ENCODE measurements around the gene WBP2. TPM values are rescaled to one million over a fixed set of nuclear protein-coding genes. Genes with fewer than 3 reads are reported as not detected.
A peak's percentile ranks its signal among the peaks of the same experiment; 100 is the strongest.
"Not testable (repeated sequence)": the region's sequence is repeated elsewhere in the genome, so short reads cannot be mapped to it uniquely, and the experiment has no call there.

The WBP2 gene
- total RNA-seq, 2 donors from 2014 or later: 67.4 to 127 TPM

DNA sequence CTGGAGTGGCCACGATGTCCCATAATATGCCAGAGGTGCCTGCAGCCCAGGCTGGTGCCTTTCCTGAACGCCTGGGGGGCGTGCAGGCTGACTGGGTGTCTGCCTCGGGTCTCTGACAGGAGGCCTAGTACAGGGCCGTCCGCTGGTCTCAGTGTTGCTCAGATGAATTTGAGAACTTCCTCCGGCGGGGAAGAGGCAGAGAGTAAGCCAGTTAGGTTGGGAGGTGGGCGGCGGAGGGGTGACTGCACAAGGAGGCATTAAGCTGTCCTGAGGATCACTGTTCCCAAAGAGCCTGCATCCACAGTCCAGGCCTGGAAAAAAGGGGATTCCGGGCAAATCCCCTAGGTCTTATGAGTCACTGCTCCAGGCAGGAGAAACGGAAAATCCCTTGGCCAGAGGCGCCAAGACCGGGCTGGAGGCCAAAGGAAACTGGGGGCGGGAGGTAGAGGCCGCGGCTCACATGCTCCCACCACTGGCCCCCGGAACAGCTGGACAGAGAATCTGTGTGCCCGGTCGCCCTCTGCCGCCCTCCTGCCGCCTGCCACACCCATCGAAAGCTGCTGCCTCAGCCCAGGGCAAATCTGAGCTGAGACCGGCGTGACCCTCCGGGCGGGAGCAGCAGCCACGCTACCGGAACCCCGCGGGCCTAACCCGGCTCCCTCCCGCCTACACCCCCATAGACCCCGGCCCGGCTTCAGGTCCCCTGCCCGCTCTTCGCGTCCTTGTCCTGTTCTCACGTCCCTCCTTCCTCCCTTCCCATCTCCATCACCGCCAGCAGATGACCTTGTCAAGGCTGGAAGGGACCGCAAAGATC, 22.0 kb upstream of the WBP2 start:
- Mint-ChIP-seq H3K27me3 (no peaks in the 10 kb centered on the region), H3K27ac (peak overlapping the region; percentile 88), H3K9me3 (no peaks in the 10 kb centered on the region), H3K4me3 (peak overlapping the region; percentile 93), H3K4me1 (no peaks in the 10 kb centered on the region), H3K36me3 (ENCODE audit: low read depth) (no peaks in the 10 kb centered on the region)
- ATAC-seq (replicated peaks): peak; percentile 44

DNA sequence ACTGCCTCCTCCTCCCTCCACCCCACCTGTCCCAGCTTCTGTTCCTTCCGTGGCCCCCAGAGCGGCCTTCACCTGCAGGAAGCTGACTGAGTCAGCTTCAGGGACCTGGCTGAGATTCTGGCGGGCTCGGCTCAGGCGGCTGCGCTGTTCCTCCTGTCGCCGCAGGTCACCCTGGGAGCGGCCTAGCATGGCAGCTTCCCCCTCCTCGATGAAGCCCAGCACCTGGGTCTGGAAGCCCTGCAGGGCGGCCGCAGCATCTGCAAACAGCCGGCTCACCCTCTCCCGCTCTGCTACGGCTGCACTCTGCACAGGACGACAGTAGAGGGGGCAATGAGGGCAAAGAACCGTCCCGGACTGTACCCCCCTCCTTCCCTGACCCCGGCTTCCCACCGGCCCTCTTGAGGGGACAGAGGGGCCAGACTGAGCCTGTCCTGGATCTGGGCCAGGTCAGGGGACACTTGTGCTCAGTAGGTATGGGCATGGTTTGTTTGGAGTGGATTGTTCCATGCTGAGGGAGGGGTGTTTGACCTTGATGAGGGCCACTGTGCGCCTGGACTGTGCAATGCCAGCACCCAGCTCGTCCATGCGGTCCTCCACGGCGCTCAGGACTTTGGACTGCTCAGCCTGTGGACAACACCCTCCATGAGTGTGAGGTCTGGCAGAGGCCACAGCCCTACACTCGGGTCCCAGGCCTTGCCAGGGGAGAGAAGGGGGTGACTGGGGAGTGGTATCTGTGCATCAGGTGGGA, 21.2 kb upstream of the WBP2 start:
- H3K27me3 Mint-ChIP-seq: no peaks in the 10 kb centered on the region
- H3K27ac Mint-ChIP-seq: peak overlapping the region; percentile 88
- ATAC-seq (replicated peaks): peak; percentile 43
- H3K4me3 Mint-ChIP-seq: peak overlapping the region; percentile 93
- no peaks in the 10 kb centered on the region for H3K36me3 Mint-ChIP-seq (ENCODE audit: low read depth)
- no peaks in the 10 kb centered on the region for H3K4me1 Mint-ChIP-seq
- no peaks in the 10 kb centered on the region for H3K9me3 Mint-ChIP-seq

DNA sequence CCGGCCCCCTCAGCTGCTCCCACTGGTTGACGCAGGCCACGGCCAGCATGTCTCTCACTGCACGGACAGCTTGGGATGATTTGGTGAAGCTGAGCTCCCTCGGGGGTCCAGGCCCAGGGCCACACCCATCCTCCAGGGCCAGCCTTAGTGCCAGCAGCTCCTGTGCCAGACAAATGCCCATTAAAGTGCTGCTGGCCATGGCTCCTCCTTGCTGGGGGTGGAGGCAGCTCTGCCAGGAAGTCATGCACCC, 20.7 kb upstream of the WBP2 start:
- Mint-ChIP-seq H3K36me3 (ENCODE audit: low read depth) (no peaks in the 10 kb centered on the region), H3K4me1 (no peaks in the 10 kb centered on the region), H3K4me3 (peak overlapping the region; percentile 93), H3K27me3 (no peaks in the 10 kb centered on the region), H3K27ac (peak overlapping the region; percentile 88), H3K9me3 (no peaks in the 10 kb centered on the region)
- ATAC-seq (replicated peaks): no peak

DNA sequence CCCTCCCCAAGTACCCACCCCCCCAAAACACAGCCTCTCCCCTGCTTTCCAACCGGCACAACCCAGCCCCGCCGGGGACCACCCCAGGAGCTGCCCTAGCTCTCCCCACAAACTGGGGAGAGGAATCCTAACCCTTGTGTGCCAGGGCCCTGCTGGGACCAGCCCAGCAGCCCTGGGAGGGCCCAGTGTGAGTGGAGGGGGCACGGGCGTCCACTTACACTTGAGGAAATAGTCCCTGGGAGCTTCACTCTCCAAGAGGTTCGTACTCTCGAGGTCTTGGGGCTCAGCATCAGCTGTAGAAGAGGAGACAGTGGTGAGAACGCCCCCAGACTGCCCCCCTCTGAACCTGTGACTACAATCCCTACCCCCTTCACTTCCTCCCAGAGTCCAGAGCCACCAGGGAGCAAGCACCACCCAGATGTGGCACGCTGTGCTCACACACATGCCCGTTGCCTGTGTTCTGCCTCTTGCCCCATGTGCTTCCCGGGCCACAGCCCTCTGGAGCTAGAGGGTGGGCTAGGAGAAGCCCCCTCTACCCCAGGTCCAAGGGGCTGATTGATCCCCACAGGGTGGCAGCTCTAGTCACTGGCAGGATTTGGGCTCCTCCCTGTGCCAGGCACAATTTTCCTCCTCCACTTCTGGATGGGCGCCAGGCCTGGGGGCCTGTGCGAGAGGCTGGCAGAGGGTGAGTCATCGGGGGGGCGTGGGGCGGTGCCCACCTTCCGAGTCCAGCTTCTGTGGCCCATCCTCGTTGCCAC, 20.2 kb upstream of the WBP2 start:
- Mint-ChIP-seq H3K4me3 (peak overlapping the region; percentile 93), H3K36me3 (ENCODE audit: low read depth) (no peaks in the 10 kb centered on the region), H3K27me3 (no peaks in the 10 kb centered on the region), H3K27ac (peak overlapping the region; percentile 88), H3K4me1 (no peaks in the 10 kb centered on the region), H3K9me3 (no peaks in the 10 kb centered on the region)
- ATAC-seq (replicated peaks): no peak

DNA sequence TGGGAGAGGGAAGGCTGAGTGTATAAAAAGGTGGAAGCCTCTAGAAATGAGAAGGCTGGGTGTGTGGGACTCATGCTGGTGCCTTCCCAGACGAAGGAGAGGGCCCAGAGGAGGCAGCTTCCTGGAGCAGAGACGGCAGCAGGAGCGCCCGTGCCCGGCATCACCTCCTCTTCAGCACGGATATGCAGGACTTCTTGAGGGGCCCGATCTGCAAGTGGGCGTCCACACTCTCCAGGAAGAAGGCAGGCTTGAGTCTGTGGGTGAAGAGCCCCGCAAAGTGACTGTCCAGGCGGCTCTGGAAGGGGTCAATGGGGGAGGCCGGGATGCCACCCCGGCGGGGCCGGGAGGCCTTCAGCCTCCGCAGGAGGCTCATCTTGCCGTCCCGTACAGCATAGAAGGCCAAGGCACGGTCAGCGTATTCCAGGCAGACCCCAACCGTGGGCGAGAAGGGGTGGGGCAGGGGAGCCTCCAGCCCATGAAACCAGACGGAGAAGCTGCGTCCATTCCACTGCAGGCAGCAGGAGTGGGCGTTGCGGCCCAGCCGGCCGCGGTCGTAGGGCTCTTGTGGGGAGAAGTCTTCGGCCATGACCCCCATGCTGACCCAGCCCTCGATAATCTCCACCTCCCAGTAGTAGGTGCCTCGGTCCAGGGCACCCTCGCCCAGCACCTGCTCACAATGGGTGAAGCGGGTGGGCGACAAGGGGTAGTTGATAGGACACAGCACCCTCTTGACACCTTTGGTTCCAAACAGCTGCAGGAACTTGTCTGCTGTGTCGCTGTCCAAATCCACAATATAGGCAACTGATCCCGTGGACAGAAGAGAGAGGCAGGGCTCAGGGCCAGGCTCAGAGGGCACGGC, 19.4 kb upstream of the WBP2 start:
- no peaks in the 10 kb centered on the region for H3K36me3 Mint-ChIP-seq (ENCODE audit: low read depth)
- no peaks in the 10 kb centered on the region for H3K9me3 Mint-ChIP-seq
- H3K4me3 Mint-ChIP-seq: no peak overlapping the region
- H3K27ac Mint-ChIP-seq: peak overlapping the region; percentile 20
- H3K4me1 Mint-ChIP-seq: no peaks in the 10 kb centered on the region
- ATAC-seq (replicated peaks): no peak
- no peaks in the 10 kb centered on the region for H3K27me3 Mint-ChIP-seq

DNA sequence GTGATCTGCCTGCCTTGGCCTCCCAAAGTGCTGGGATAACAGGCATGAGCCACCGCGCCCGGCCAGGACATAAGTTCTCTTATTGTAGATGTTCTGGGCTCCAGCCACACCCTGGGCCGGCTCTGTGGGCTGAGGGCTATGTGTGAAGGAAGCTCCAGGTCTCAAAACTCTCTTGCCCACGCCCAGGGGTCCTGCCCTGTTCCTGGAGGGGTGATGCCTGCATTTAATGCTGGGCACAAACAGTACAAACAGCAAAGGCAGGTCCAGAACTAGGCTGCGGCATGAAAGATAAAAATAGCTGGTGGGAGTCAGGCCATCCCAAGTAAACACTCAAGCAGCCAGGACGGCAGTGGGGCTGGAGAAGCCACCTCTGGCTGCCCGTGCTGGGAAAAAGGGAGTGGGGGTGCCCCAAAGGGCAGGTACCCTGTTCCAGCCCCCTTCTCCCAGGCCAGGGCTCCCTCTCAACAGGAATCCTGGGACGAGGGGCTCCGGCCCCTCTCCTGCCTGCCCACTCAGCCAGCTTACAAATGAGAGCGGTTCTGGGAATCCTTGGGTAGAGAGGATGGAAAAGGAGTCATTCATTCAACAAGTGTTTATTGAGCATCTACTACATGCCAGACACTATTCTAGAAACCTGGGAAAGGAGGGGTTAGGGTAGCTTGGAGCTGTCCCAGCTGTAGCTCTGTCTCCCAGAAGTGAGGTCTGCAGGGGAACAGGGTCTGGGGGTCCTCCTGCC, 18.6 kb upstream of the WBP2 start:
- Mint-ChIP-seq H3K4me3 (no peak overlapping the region), H3K36me3 (ENCODE audit: low read depth) (no peaks in the 10 kb centered on the region), H3K27ac (peak overlapping the region; percentile 20), H3K9me3 (no peaks in the 10 kb centered on the region), H3K27me3 (no peaks in the 10 kb centered on the region), H3K4me1 (no peaks in the 10 kb centered on the region)
- ATAC-seq (replicated peaks): no peak

DNA sequence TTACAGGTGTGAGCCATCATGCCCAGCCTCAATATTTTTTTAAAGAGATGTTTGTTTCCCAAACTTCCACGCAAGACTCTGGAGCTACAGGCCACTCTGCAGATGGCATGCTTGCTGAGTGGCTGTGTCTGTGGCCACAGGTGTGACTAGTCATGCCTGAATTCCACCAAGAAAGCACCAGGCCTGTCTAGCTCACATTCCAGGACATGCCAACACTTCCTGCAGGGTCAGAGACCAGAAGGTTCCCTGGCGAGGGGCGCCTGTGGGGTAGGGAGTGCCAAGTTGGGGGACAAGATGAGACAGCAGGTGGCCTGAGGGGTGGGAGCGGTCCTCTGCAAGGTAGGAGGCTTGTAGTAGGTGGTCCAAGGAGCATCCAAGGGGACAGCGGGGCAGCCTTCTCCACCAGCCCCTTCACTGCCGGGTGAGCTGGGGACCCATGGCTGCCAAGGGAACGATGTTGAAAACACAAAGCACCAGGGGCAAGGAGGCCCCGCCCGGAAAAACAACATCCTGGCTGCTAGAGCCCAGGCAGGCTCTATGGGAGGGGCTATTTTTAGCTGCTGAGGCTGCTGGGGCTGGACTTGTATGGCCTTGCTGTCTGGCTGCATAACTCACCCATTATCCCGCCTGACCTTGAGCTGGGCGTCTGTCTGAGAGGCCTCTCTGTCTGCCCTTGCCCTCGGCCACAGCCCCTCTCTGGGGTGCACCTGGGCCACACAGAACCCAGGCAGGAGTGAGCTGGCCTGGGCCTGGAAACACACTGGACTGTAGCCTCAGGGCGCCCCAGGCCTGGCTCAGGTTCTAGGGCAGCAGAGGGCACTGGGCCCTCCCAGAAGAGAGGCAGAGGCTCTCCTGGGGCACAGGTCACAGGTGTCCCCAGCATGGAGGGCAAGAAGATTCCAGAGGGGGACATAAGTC, 17.6 kb upstream of the WBP2 start:
- no peaks in the 10 kb centered on the region for H3K27me3 Mint-ChIP-seq
- H3K4me3 Mint-ChIP-seq: no peak overlapping the region
- no peaks in the 10 kb centered on the region for H3K4me1 Mint-ChIP-seq
- peak; percentile 18 for ATAC-seq (replicated peaks)
- H3K36me3 Mint-ChIP-seq (ENCODE audit: low read depth): no peaks in the 10 kb centered on the region
- no peaks in the 10 kb centered on the region for H3K9me3 Mint-ChIP-seq
- H3K27ac Mint-ChIP-seq: peak overlapping the region; percentile 73

DNA sequence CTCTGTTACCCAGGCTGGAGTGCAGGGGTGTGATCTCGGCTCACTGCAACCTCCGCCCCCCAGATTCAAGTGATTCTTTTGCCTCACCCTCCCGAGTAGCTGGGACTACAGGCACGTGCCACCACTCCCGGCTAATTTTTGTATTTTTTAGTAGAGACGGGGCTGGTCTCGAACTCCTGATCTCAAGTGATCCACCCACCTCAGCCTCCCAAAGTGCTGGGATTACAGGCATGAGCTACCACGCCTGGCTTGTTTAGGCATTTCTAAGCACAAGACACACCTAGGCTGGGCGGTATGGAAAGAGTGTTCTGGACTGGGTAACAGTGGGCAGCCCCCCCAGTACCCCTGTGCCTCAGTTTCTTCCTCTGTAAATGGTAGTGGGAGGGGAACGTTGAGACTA, 15.1 kb upstream of the WBP2 start:
- H3K9me3 Mint-ChIP-seq; H3K36me3 Mint-ChIP-seq (ENCODE audit: low read depth); H3K4me1 Mint-ChIP-seq; H3K27me3 Mint-ChIP-seq; H3K27ac Mint-ChIP-seq; H3K4me3 Mint-ChIP-seq; ATAC-seq (replicated peaks): not testable (repeated sequence)

DNA sequence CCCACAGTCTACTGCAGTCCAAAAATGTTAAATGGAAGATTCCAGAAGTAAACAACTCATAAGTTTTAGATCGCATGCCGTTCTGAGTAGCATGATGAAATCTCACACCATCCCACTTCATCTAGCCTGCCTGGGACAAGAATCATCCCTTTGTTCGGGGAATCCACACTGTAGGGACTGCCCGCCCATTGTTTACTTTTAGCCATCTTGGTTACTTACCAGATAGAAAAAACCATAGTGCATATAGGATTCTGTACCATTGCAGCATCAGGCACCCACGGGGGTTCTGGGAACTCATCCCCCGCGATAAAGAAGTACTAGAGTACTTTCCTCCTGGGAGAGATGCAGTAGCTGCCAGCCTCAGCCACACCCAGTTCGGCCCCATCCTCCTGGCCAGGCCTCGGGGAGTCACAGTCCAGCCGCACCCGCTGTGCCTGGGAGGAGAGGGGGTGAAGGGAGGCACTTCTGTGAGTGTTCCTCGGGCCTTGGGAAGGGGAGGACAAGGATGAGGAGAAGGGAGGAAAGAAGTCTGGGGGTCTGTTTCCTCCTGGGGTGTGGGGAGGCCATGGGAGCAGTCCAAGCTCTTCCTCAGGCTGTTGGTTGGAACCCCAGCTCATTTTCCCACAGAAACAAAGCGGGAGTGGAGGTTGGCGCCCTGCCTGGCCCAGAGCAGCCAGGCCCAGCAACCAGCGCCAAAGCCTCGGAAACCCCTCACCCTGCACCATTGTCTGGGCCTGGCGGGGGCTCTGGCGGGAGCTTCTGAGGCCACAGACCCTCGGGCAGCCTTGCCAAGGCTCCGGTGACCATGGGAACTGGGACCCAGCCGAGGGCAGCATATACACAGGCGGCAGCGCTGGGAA, 14.4 kb upstream of the WBP2 start:
- no peaks in the 10 kb centered on the region for H3K27me3 Mint-ChIP-seq
- no peaks in the 10 kb centered on the region for H3K36me3 Mint-ChIP-seq (ENCODE audit: low read depth)
- no peak for ATAC-seq (replicated peaks)
- no peak overlapping the region for H3K4me3 Mint-ChIP-seq
- no peaks in the 10 kb centered on the region for H3K9me3 Mint-ChIP-seq
- no peak overlapping the region for H3K27ac Mint-ChIP-seq
- peaks cover 3% of the 10 kb centered on the region for H3K4me1 Mint-ChIP-seq

DNA sequence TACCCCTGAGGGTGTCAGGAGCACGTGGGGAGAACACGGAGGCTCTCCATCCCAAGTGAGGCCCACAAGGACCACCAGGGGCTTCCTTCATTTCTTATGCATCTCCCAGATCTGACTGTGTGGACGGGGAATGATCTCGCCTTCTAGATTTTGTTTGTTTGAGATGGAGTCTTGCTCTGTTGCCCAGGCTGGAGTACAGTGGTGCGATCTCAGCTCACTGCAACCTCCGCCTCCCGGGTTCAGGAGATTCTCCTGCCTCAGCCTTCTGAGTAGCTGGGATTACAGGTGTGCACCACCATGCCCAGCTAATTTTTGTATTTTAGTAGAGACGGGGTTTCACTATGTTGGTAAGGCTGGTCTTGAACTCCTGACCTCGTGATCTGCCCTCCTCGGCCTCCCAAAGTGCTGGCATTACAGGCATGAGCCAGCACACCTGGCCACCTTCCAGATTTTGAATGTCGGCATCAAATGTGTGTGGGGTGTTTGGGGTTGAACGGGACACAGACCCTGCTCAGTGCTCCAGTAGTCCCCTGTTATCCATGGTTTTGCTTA, 13.7 kb upstream of the WBP2 start:
- H3K27ac Mint-ChIP-seq; ATAC-seq (replicated peaks); H3K9me3 Mint-ChIP-seq; H3K27me3 Mint-ChIP-seq; H3K4me1 Mint-ChIP-seq; H3K36me3 Mint-ChIP-seq (ENCODE audit: low read depth); H3K4me3 Mint-ChIP-seq: not testable (repeated sequence)

DNA sequence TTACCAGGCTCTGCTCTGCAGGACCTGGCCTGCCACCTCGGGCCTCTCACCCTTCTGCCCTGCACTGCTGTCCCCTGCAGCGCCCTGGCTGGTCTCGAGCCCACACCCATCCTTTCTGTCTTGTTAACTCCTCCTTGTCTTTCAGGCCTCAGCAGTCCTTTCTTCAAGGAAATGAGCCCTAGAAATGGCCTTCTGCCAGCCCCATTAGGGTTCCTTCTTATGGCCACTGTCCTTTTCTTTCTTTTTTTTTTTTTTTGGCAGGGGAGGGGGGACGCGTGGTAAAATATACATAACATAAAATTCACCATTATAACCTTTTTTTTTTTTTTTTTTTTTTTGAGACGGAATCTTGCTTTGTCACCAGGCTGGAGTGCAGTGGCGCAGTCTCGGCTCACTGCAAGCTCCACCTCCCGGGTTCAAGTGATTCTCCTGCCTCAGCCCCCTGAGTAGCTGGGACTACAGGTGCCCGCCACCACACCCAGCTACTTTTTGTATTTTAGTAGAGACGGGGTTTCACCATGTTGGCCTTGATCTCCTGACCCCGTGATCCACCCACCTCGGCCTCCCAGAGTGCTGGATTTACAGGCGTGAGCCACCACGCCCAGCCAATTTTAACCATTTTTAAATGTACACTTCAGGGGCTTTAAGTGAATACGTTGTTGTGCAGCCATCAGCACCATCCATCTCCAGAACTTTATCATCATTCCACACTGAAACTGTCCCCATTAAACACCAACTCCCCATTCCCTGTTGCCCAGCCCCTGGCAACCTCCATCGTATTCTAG, 10.5 kb upstream of the WBP2 start:
- not testable (repeated sequence) for H3K27me3 Mint-ChIP-seq; ATAC-seq (replicated peaks); H3K4me1 Mint-ChIP-seq; H3K9me3 Mint-ChIP-seq; H3K36me3 Mint-ChIP-seq (ENCODE audit: low read depth)
- Mint-ChIP-seq H3K27ac (peak overlapping the region; percentile 86), H3K4me3 (peak overlapping the region; percentile 62)
